K562 (cell line): Measurements from ENCODE around the gene SNAPC2. TPM values are rescaled to one million over a fixed set of nuclear protein-coding genes. Genes with fewer than 3 reads are reported as not detected.
A peak's percentile ranks its signal among the peaks of the same experiment; 100 is the strongest.

Source experiments
- CBX1 ChIP-seq: sonication (generic); IDR thresholded peaks from 2 replicates; pipeline ENCODE4 v1.6.1; 2016; ENCODE audit warnings: antibody characterized with exemption, low read depth, mild to moderate bottlenecking
- CEBPB ChIP-seq: fragments of 450-650 bp; IDR thresholded peaks from 2 replicates; pipeline ENCODE4 v1.6.1; 2016; ENCODE audit warnings: missing genetic modification characterization, missing compliant biosample characterization
- CREM ChIP-seq: IDR thresholded peaks from 2 replicates; pipeline ENCODE4 v1.6.1; 2014; ENCODE audit warnings: antibody characterized with exemption, low read depth
- E2F8 ChIP-seq: fragments of 450-650 bp; IDR thresholded peaks from 2 replicates; pipeline ENCODE4 v1.7.1; 2018; ENCODE audit warnings: mild to moderate bottlenecking, low read depth; ENCODE audit not compliant: partially characterized antibody
- FIP1L1 ChIP-seq: fragments of 200-400 bp; formaldehyde crosslinking; IDR thresholded peaks from 2 replicates; pipeline ENCODE4 v1.6.1; 2018; ENCODE audit warnings: mild to moderate bottlenecking, low read depth, low read length; ENCODE audit not compliant: poor library complexity, severe bottlenecking
- GTF2F1 ChIP-seq: IDR thresholded peaks from 2 replicates; pipeline ENCODE4 v1.6.1; 2011; ENCODE audit warnings: low read depth, low read length, improper control_type of control experiment
- HCFC1 ChIP-seq: IDR thresholded peaks from 2 replicates; pipeline ENCODE4 v1.6.1; 2012; ENCODE audit warnings: low read depth, low read length, improper control_type of control experiment
- KAT7 ChIP-seq: sonication (generic); formaldehyde crosslinking; IDR thresholded peaks from 2 replicates; pipeline ENCODE4 v1.8.0; 2022; ENCODE audit warnings: missing genetic modification reagents, mild to moderate bottlenecking, borderline replicate concordance
- MTA3 ChIP-seq: fragments of 450-650 bp; formaldehyde crosslinking; IDR thresholded peaks from 2 replicates; pipeline ENCODE4 v1.6.1; 2017; ENCODE audit warnings: mild to moderate bottlenecking, borderline replicate concordance
- NFRKB ChIP-seq: fragments of 450-650 bp; IDR thresholded peaks from 2 replicates; pipeline ENCODE4 v1.6.1; 2016; ENCODE audit warnings: low read depth
- NR2C1 ChIP-seq, 2 experiments: fragments of 450-650 bp; IDR thresholded peaks; 2 replicates each; pipeline ENCODE4 v1.6.1; 2017; ENCODE audit warnings: mild to moderate bottlenecking in 2 of 2, antibody characterized with exemption in 1 of 2, inconsistent platforms in 1 of 2, missing compliant biosample characterization in 1 of 2, missing genetic modification characterization in 1 of 2
- PHB ChIP-seq: fragments of 250-450 bp; sonication (Bioruptor Pico); IDR thresholded peaks from 2 replicates; pipeline ENCODE4 v1.5.0; 2021
- POLR3G ChIP-seq: IDR thresholded peaks from 2 replicates; pipeline ENCODE4 v1.6.1; 2011; ENCODE audit not compliant: insufficient read length, insufficient replicate concordance; ENCODE audit errors: extremely low read depth
- PRPF4 ChIP-seq: fragments of 200-400 bp; formaldehyde crosslinking; IDR thresholded peaks from one replicate; pipeline ENCODE4 v1.6.1; 2017; ENCODE audit warnings: low read length, low read depth, mild to moderate bottlenecking; ENCODE audit not compliant: insufficient read depth, poor library complexity, severe bottlenecking
- RBBP5 ChIP-seq: fragments of 200-600 bp; sonication (generic); IDR thresholded peaks from 2 replicates; pipeline ENCODE4 v1.6.1; 2012; ENCODE audit warnings: borderline replicate concordance, mild to moderate bottlenecking, low read length, control low read depth, inconsistent platforms; ENCODE audit not compliant: insufficient read depth, poor library complexity, severe bottlenecking
- TBP ChIP-seq: optimal IDR thresholded peaks from 2 replicates; pipeline ENCODE3; 2011; ENCODE audit warnings: low read depth, low read length, improper control_type of control experiment
- TFAP4 ChIP-seq: sonication (generic); formaldehyde crosslinking; IDR thresholded peaks from 2 replicates; pipeline ENCODE4 v1.8.0; 2022; ENCODE audit warnings: missing genetic modification reagents, mild to moderate bottlenecking, moderate library complexity, borderline replicate concordance
- THRAP3 ChIP-seq: fragments of 450-650 bp; IDR thresholded peaks from 2 replicates; pipeline ENCODE4 v1.6.1; 2016; ENCODE audit warnings: mild to moderate bottlenecking, inconsistent platforms, borderline replicate concordance
- ZNF263 ChIP-seq: sonication (generic); formaldehyde crosslinking; IDR thresholded peaks from 2 replicates; pipeline ENCODE4 v1.8.0; 2022; ENCODE audit warnings: mild to moderate bottlenecking, missing genetic modification reagents, borderline replicate concordance
- ZNF57 ChIP-seq: fragments of 450-650 bp; formaldehyde crosslinking; IDR thresholded peaks from 2 replicates; pipeline ENCODE4 v1.4.0; 2020; ENCODE audit warnings: mild to moderate bottlenecking, moderate library complexity
- polyA plus RNA-seq, 8 experiments: library from polyadenylated mRNA; depleted of rRNA in 4 of 8; stranded (reverse) in 5 of 8; unstranded in 3 of 8; fragments of >200 nt; fragmentation: Nextera tagmentation in 2 of 8; fragmentation: Illumina TruSeq in 1 of 8; extraction: Ambion mirVana in 2 of 8; extraction: Trizol in 1 of 8; gene quantifications; 2 replicates each; pipeline versions ENCODE4 v1.2.1 to v1.2.3, GENCODE V29; 2011 to 2014; ENCODE audit warnings: inconsistent platforms in 1 of 8, missing spikeins in 1 of 8
- total RNA-seq, 7 experiments: library from RNA; depleted of rRNA in 6 of 7; stranded (reverse); fragments of >200 nt in 6 of 7; fragmentation: Illumina TruSeq in 2 of 7; extraction: Trizol in 2 of 7; gene quantifications; 2 replicates each; pipeline versions ENCODE4 v1.2.1 to v1.2.3, GENCODE V29; 2011 to 2021; ENCODE audit warnings: low replicate concordance in 1 of 7
- TF ChIP-seq, protein P1 (sequence below), 2 experiments: fragments of 200-800 bp in 1 of 2; sonication (Bioruptor generic) in 1 of 2; sonication (generic) in 1 of 2; formaldehyde crosslinking in 1 of 2; IDR thresholded peaks in 1 of 2; conservative IDR thresholded peaks in 1 of 2; 2 replicates each; pipeline versions ENCODE4 v1.5.0 to v1.6.1; 2016 to 2020; ENCODE audit warnings: missing compliant biosample characterization in 1 of 2, missing genetic modification characterization in 1 of 2, missing genetic modification reagents in 1 of 2

SNAPC2 gene
- total and polyA plus RNA-seq, 9 of the 15 experiments (the other 6 are each of a cell fraction or from before 2014, with no cell fraction given): 0.59 to 45.1 (median 15.3) TPM

- peak; percentile 77 for TF ChIP-seq HCFC1
- peak; percentile 66; the same call in 1 of the 2 replicates for TF ChIP-seq MTA3
- TF ChIP-seq RBBP5: peak; percentile 62
- TF ChIP-seq, protein P1, sequence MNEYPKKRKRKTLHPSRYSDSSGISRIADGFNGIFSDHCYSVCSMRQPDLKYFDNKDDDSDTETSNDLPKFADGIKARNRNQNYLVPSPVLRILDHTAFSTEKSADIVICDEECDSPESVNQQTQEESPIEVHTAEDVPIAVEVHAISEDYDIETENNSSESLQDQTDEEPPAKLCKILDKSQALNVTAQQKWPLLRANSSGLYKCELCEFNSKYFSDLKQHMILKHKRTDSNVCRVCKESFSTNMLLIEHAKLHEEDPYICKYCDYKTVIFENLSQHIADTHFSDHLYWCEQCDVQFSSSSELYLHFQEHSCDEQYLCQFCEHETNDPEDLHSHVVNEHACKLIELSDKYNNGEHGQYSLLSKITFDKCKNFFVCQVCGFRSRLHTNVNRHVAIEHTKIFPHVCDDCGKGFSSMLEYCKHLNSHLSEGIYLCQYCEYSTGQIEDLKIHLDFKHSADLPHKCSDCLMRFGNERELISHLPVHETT (CRISPR knock-in tag; conservative IDR thresholded peaks at IDR 0.05 in 1 of 2, IDR thresholded peaks at IDR 0.05 in 1 of 2): no peak
- TF ChIP-seq GTF2F1: no peak
- 0 out of 2 replicates have a peak, but pooled peaks have one; percentile 20 for TF ChIP-seq ZNF57 (CRISPR knock-in tag)
- peak; percentile 75 for TF ChIP-seq FIP1L1
- TF ChIP-seq NFRKB: peak; percentile 77
- peak; percentile 99 for TF ChIP-seq CEBPB
- no peak for TF ChIP-seq POLR3G
- TF ChIP-seq E2F8: peak; percentile 74
- peak; percentile 81 for TF ChIP-seq TFAP4 (CRISPR knock-in tag)
- TF ChIP-seq NR2C1 (IDR thresholded peaks at IDR 0.05): peak; percentile 73
- peak; percentile 80 for TF ChIP-seq NR2C1 (tag; IDR thresholded peaks at IDR 0.05)
- peak; percentile 93 for TF ChIP-seq TBP
- no peak for TF ChIP-seq THRAP3
- TF ChIP-seq PHB (CRISPR knock-in tag): no peak
- peak; percentile 97 for TF ChIP-seq CREM
- TF ChIP-seq ZNF263 (CRISPR knock-in tag): peak; percentile 13; the same call in 1 of the 2 replicates
- TF ChIP-seq KAT7 (CRISPR knock-in tag): peak; percentile 44; the same call in 1 of the 2 replicates
- TF ChIP-seq CBX1: peak; percentile 84
- TF ChIP-seq PRPF4: no peak
Observed at GRCh38 chr19:7943444-7944176, 23.5 kb downstream of the SNAPC2 start, which contains the start of gene TIMM44 (continued).
